GM21526 (cell line): ENCODE results near the gene ESR1.
"Not testable (repeated sequence)": the region's sequence is repeated elsewhere in the genome, so short reads cannot be mapped to it uniquely, and the experiment has no call there.

Experiments used
- ATAC-seq: cut with Tn5 transposase; IDR thresholded peaks from one replicate; pipeline ENCODE4 v1.9.1; 2021; ENCODE audit warnings: moderate library complexity; ENCODE audit not compliant: unreplicated experiment, low FRiP score

Gene ESR1

DNA sequence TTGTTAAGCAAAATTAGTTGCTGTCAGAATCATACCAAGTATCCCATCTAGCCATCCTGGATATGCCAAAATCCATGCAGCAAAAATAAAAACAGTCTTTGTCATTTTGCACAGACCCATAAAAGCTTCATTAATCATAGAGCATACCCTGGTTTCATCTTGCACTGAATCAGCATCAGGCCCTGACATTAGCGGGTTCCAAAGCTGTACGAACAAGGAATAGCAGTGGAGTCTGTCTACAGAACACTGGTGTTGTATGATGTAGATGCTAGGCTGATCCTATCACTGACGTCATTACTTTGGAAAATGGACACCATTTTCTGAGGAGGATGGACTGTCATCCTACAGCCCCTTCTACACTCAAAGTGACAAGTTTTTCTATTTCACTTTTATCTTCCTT lies 315.6 kb downstream of the ESR1 start:
- no peak for ATAC-seq

DNA sequence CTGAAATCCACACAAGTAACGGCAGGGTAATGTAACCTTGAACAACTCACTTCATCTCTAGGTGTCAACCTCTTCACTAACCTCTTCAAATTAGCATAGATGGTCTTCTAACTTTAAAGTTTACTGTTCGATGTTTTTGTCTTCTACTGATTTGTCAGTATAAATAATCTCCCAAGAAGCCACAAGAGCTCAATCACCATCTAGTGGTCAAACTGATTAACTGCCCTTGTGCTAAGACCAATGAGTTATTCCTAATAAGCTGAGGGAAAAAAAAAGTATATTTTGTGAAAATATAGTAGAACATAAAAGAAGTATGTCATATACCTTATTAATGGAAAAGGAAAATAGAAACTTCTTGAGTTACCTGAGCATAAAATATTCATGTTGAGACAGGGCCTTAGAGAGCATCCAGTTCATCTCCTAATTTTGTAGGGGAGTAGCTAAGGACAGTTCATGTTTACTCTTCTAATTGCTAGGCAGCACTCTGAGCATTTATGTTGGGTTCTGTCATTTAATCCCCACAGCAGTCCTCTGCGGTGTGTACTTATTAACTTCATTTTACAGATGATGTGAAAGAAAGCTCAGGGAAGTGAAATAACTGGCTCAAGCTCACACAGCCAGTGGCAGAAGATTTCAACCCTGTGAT lies 317.1 kb downstream of the ESR1 start:
- peak; percentile 80 for ATAC-seq

DNA sequence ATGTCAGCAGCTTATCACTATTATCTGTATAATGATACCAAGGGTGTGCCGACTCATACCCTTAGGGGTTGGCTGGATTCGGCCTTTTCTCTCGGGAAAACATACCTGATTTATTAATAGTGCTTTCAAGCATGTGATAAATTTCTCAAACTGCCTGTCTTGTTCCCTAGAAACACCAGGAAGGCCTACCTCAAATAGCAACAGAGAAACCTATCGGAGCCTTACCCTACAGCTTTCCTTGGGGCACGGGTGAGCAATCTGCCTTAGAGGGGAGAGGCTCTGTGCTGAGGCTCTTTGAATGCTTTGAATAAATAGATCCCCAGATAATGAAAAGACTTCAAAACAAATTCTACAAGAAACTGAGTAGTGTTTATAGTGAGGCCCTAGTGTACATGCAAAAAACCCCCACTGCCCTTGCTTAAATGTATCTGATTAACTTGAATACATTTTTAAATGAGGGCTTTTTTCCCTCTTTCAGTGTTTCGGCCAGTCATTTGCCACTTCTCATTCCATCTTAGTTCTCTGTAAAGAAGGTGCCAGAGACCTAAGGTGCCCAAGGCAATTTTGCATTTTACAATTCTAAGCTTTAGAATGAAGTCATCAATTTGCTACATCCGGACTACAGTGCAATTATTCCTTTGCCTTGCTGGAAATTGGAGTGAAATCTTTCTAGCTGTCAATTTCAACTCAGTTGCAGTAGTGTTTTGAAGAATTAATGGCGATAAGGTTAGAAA lies 320.1 kb downstream of the ESR1 start:
- ATAC-seq: no peak

DNA sequence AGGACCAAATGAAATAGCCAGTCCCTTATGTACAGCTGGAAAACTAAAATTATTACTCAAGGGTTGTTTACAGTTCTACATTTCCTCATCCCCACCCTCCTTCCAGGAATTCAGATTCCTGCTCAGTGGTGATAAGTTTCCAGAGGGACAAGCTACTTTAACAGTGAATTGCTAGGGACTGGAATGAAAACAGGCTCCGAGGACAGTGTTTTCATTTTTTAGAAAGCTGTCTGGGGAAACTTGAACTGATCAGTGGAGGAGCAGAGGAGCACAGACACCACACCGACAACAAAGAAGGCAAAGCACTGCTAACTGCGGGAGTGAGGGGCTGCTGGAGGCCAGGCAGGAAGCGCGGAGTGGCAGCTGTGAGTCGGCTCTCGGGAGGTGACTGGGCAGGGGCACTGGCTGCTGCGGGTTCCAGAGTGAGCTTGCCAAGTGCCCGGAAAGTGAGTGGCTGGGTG lies 322.2 kb downstream of the ESR1 start:
- ATAC-seq: no peak

DNA sequence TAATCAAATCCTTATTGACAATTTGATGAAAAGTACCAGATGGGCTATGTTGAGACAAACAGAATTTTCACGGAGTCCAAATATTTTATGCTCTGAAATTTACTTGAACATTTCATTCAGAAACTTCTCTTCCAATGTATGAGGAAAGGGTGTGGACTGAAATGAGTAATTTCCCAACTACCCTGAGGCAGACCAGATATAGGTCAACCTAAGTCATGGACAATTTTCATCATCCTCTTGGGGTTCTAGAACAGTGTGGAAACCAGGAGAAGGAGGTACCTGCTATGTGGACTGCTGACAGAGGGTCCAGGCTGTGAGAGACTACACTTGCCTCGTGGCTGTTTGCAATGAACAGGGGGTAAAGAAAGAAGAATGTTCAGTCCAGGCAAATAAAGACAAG lies 323.0 kb downstream of the ESR1 start:
- no peak for ATAC-seq

DNA sequence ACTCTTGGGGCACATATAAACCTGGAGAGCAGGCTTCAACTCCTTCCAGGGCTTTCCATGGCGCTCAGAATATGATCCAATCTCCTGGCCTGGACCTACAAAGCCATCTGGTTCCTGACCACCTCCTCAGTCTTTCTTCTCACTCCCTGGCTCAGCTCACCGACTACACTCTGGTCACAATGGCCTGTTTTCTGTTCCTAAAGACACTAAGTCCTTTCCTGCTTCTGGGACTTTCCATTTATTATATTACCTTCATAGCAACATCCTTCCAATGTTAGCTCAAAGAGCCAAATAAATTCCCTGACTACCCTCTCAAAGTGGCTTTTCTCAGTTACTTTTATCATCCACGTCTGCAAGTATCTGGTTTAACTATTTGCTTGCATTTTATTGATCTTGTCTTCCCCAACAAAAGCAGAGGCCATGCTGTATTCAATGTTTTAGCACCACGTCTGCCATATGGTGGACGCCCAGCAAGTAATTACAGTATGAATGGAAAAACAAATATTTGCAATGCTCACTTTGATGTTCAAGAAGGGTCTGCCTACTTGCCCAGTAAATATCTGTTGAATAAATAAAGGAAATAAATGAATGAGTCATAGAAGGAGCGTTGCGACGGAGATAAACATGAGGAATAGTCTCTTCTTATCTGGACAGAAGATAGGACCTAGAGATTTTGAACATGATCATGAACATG lies 328.4 kb downstream of the ESR1 start:
- no peak for ATAC-seq

DNA sequence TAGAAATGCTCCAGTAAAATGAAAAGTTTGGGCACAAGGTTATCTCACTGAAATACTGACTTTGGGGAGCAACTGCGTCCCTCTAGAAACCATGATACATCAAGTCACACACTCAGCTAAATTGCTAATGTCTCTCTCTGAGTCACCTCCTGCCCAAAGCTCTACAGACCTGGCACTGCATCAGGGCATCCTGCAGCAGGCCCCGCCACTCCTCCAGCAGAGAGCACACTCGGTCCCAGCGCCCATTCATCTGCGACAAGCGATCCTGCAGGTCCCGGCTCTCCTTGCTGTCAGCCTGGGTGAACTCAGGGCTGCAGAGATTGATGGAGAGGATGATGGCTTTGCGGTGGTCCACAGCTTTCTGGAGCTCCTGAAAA lies 329.0 kb downstream of the ESR1 start:
- no peak for ATAC-seq

DNA sequence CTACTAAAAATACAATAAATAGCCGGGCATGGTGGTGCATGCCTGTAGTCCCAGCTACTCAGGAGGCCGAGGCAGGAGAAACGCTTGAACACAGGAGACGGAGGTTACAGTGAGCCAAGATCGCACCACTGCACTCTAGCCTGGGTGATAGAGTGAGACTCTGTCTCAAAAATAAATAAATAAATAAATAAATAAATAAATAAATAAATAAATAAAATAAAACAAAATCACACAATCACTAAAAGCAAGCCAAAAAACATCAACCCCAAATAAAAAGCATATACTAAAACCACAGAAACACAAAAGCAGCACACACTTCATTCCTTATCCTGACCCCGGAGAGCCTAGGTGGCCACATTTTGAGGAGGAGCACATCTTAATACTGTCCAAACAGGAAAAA lies 330.9 kb downstream of the ESR1 start:
- ATAC-seq: not testable (repeated sequence)

DNA sequence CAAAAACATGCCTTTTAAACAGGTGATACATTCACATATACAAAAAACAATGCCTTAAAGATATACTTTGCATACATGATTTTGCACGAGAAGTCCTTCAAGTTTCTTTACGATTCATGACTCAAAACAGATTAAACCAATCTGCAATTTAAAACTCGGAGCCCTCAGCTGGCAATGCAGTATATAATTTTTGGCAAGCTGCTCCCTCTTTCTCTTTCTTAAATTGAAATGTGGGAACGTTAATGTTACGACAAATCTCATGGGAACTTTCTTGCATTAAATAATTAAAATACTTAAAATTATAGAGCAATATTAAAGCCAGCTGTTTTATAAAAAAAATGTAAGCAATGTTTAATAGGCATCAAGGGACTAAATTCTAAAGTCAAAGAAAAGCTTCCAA lies 334.6 kb downstream of the ESR1 start:
- no peak for ATAC-seq

DNA sequence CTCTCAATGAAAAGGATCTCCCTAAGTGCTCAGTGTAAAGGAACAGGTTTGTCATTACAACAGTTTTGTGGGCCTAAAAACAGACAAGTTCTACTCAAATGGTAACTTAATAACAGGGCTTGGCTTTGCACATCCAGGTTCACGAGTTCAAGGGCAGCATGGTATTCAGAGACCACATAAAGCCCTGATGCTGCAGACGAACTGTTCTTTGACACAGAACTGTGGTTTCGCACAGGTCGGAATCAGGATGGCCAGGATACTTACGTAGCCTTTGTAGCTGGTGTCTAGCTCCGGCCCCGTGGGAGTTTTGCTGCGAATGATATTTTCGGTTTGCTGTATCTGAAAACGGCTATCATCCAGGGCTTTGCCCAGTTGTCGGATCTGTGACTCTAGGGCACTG lies 335.9 kb downstream of the ESR1 start:
- no peak for ATAC-seq

DNA sequence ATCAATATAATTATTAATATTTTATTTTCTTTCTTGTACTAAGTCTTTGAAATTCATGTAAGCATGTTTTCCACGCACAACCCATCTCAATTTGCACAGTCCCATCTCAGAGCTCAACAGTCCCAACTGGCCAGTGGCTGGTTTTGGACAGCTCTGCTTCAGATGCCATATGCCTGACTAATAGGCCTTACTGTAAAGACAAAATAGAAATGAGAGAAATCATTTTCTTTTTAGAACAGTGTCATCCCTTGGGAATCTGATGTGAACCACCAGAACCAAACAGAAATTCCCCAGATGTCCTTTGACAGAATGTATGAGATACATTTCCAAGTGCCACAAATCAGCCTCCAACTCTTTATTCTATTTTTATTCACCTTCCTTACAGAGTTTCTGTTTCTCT lies 338.9 kb downstream of the ESR1 start:
- ATAC-seq: no peak

DNA sequence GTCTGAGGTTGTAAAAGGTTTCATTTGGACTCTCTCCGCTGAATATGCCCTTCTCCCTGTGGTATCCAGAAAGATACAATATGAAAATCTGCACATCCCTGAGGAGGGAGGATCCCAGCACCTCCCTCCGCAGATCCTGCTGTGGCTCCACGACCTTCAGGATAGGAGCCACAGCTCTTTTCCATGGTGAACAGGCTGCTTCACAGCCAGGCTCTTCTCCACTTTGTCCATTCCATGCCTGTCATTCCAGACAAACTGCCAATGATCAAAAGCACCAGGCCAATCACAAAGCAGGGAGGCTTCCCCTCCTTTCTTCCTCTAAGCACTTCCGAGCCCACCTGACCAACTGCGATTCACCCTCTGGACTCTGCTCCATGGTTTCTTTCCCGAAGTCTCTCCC lies 339.8 kb downstream of the ESR1 start:
- no peak for ATAC-seq

DNA sequence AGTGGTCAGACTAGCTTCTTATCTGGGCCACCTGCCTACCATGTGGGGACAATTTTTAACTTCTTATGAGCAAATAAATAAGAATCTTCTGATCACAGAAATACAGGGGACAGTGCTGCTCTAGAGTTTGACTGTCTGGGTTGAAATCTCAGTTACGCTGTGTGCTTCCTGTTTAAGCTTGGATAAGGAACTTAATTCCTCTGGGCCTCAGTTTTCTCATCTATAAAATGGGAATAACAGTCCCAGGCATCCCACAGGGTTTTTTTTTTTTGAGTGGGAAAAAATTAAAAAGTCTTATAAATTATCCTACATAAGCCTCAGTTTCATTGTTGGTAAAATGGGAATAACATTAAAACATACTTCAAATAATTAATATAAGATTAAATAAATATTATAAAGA lies 340.9 kb downstream of the ESR1 start:
- no peak for ATAC-seq

DNA sequence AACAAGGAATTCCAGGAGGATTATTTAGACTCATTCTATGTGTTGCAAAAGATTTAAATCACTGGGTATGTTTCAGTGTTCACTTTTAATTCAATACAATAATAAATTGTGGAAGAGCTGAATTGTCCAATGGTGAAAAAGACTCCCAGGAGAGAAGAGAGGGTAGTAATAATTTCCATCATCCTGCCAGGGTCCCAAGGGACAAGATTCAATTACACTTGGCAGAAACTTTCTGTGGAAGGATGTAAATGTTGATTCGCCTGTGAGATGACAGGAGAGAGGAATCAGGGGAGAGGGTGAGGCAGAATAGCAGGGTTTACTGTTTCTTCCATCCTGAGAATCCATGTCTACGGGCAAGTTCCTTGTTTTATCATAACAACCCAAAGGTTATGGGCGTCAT lies 342.7 kb downstream of the ESR1 start:
- no peak for ATAC-seq

DNA sequence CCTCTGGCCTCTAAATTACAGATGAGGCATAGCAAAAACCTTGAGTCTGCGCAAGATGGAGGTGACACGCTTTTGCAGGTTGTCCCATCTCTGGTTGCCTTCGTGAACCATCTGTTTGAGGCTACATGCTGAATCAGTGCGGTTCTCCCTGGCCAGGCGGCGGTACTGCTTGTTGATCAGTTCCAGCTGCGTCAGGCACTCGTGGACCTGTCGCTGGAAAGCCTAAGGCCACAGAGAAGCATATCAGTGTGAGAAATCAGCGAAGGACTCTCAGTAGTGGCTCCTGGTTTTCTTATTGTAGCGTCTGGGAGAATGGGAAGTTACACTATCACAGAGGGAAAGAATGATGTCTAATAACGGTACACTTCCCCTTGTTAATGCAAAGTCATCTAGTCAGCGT lies 344.4 kb downstream of the ESR1 start:
- ATAC-seq: no peak

DNA sequence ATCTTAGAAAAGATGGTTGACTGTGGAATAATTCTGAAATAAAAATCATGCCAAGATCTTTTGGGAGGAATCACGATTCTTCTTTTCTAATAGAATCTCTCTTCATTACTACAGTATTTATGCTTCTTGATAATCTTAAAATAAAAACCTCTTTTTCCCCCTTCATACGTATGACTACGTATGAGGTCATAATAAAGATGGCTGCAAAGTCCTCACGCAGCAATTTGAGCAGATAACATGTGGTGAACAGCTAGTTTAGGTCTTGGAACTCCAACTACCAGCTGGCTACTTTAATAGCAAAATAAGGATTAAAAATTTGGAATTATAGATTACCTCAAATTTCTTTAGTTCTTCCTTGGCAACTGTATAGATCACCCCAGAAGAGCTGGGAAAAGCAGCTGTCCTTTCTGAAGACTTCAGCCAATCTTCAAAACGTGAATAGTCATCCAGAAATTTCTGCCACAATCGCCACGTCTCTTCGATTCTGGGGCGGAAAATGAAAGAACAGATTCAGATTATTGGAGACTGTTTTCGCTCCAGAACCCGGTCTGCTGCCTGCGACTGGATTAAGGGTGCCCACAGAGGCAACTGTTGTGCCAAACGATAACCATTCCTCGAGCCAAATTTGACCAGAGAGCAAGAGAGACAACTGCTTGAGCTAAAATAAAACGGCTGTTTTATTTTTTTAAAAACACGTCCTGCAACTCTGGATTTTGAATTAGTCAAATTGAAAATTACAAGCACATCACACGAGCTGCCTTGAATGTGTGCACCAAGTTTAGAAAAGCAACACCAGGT lies 347.3 kb downstream of the ESR1 start:
- ATAC-seq: no peak

DNA sequence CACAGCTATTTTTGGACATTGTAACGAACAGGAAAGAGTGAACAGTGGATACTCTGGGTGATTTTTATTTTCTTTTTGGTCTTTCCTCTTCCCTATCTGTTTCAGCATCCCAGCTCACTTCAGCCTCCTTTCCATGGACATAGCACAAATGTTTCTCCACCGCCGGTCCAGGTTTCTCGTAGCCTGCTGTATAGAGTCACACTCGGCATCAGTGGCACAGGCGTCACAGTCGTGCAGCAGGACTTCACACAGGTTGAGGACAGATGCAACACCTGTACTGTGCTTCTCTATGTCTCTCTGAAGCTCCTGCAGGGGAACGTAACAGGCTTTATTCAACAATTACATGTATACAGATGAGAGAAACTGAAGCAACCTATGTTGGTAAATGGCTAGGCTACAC lies 348.3 kb downstream of the ESR1 start:
- no peak for ATAC-seq

DNA sequence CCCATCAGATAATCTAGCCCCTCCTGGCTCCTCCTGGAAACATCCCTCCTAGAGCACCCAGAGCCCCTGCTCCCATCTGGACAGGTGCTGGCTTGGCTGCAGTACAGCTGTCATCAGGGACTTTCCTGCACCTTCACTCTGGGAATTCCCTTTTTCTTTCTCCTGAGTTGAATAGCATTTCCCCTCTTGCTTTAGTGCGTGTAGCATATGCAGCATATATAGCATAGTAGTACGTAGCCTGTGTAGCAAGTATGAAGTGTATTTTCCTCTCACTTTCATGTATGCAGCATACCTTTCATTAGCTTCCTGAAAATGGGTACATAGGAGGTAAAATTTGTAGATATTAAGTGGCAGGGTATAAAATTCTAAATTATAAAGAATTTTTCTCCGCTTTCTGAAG lies 352.9 kb downstream of the ESR1 start:
- ATAC-seq: peak; percentile 85

DNA sequence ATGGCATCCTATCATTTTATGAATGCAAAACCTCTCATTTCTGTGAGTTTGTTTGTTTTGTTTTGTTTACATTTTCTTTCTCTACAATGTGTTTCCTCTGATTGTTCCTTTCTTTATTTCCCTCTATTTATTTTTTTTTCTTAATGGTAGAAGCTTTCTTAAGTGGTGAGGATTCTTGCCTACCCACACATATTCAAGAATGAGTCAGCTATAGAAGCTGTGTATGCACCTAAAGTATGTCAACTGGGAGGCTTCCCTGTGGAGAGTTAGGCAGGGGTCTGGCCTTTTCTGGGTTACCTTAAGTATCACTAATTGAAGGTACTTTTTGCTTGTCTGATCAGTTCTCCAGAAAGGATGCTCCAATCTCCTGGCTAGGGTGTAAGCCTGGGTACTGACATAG lies 354.0 kb downstream of the ESR1 start:
- ATAC-seq: peak; percentile 55

DNA sequence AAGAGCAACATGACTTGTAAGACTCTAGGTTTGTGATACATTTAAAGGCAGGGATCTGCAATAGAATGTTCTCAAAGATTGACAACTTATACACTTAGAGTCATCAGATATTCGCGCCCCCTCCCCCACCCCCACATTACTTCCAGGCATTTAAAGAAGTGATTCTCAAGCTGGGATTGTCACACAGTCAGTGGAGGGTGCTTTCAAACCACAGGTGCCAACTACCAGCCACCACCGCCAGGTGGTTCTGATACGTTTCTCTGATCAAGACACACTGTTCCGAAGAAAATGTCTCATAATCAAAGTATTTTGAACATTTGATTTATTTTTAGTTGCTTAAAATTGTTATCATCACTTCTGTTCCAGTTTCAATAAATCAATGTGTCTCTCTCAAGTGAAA lies 357.5 kb downstream of the ESR1 start:
- ATAC-seq: no peak

DNA sequence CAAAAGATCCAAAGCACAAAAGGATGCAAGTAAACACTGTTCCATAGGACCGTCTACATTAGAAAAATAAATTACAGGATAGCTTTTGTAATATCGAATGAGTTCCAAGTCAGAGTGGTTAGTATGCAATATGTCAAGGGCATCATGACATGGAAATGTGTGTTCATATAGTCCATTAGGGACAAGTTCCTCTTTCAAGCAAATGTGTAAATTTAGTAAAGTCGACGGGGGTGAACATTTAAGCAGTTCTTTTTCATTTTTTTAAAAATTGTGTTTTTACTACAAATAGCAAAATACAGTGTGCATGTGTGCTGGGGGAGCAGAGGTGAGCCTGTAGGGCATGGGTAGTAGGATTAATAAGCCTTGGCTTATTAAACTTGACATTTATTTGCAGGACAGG lies 359.0 kb downstream of the ESR1 start:
- ATAC-seq: no peak
